Right atrium auricular region (tissue), 2 donors: ENCODE results near the gene KLK4. TPM values are rescaled to one million over a fixed set of nuclear protein-coding genes. Genes with fewer than 3 reads are reported as not detected.

ENCODE experiments used
- DNase-seq: peaks from one replicate; pipeline ENCODE4 v3.0.0-alpha.2; 2019; ENCODE audit warnings: low spot score
- H3K27ac ChIP-seq, 2 donors: fragments of 200-600 bp; sonication (generic); 1 replicate in 1 of 2; 2 replicates in 1 of 2; pipeline ENCODE4 v1.5.1; 2016 to 2019
- H3K27me3 ChIP-seq, 2 donors: fragments of 200-600 bp; sonication (generic); one replicate each; pipeline versions ENCODE4 v1.5.1 to v1.6.0; 2017 to 2019
- H3K36me3 ChIP-seq: fragments of 200-600 bp; sonication (generic); one replicate; pipeline ENCODE4 v1.5.1; 2016
- H3K4me1 ChIP-seq, 2 donors: fragments of 200-600 bp; sonication (generic); one replicate each; pipeline versions ENCODE4 v1.5.1 to v1.6.0; 2017 to 2019
- H3K4me3 ChIP-seq, 2 donors: fragments of 200-600 bp; sonication (generic); 1 replicate in 1 of 2; 2 replicates in 1 of 2; pipeline ENCODE4 v1.5.1; 2017 to 2019; ENCODE audit warnings: mild to moderate bottlenecking in 1 of 2, moderate library complexity in 1 of 2
- H3K9me3 ChIP-seq, 2 donors: fragments of 200-600 bp; sonication (generic); one replicate each; pipeline ENCODE4 v1.5.1; 2019
- CTCF ChIP-seq, 2 donors: fragments of 200-600 bp; sonication (generic); IDR thresholded peaks; one replicate each; pipeline ENCODE4 v1.5.1; 2019; ENCODE audit warnings: antibody characterized with exemption in 2 of 2
- total RNA-seq, 2 donors: library from RNA; depleted of rRNA; stranded (reverse); fragments of >200 nt; gene quantifications; one replicate each; pipeline ENCODE4 v1.1.0, GENCODE V29; 2016

Gene KLK4
- total RNA-seq, 2 donors from 2014 or later: not detected

DNA sequence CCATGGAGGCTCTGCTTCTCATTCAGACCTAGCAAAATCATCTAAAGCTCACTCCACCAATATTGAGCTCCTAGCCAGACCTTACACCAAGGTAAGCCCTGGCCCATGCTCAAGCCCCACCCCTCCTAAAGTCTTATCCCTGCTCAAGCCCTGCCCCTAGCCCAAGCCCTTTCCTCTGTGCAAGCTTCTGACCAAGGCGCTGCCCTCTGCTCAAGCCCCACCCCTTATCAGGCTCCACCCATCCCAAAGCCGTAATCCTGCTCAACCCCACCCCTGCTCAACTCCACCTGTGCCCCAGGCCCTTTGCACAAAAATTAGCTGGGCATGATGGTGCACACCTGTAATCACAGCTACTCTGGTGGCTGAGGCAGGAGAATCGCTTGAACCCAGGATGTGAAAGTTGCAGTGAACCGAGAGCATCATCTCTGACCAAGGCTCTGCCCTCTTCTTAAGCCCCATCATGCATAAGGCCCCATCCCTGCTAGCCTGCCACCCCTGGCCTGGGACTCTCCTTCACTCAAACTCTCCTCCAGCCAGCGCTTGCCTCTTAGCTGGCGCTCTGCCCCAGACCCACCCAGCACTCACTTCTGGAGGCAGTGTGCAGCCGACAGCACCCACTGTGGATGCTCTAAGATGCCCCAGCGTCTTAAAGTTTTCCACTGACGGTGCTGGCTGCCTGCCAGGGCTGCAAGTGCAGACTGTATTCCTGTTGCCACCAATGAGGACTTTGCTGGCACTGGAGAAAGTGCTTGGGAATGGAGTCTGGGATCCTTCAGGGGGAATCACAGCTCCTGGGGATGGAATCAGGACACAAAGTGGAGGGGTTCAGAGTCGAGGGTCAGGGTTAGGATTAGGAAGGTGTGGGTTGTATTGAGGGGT, 16.5 kb downstream of the KLK4 start:
- TF ChIP-seq CTCF (IDR thresholded peaks at IDR 0.05): no peak
- H3K27me3 ChIP-seq: no peaks in the 10 kb centered on the region

GRCh38 chr19:50893047-50893736, 18.0 kb downstream of the KLK4 start:
- no peak overlapping the region for H3K4me3 ChIP-seq
- no peaks in the 10 kb centered on the region for H3K36me3 ChIP-seq
- H3K27me3 ChIP-seq: no peaks in the 10 kb centered on the region
- no peaks in the 10 kb centered on the region for H3K9me3 ChIP-seq
- H3K4me1 ChIP-seq: no peaks in the 10 kb centered on the region
- TF ChIP-seq CTCF (IDR thresholded peaks at IDR 0.05): no peak
- no peak for DNase-seq
- H3K27ac ChIP-seq: no peak overlapping the region

More for the DNA sequence above, 16.5 kb downstream of the KLK4 start:
- H3K4me1 ChIP-seq: no peaks in the 10 kb centered on the region
- H3K27ac ChIP-seq: no peak overlapping the region
- no peaks in the 10 kb centered on the region for H3K9me3 ChIP-seq
- H3K4me3 ChIP-seq: no peak overlapping the region
- no peak for DNase-seq
- H3K36me3 ChIP-seq: no peaks in the 10 kb centered on the region

GRCh38 chr19:50891253-50891625, 20.0 kb downstream of the KLK4 start:
- Histone ChIP-seq H3K36me3 (no peaks in the 10 kb centered on the region), H3K27me3 (no peaks in the 10 kb centered on the region), H3K4me1 (no peaks in the 10 kb centered on the region), H3K27ac (no peak overlapping the region), H3K4me3 (no peak overlapping the region), H3K9me3 (no peaks in the 10 kb centered on the region)
- no peak for TF ChIP-seq CTCF (IDR thresholded peaks at IDR 0.05)
- DNase-seq: no peak

GRCh38 chr19:50890422-50891252, 20.6 kb downstream of the KLK4 start:
- H3K36me3 ChIP-seq: no peaks in the 10 kb centered on the region
- no peak overlapping the region for H3K27ac ChIP-seq
- no peak overlapping the region for H3K4me3 ChIP-seq
- H3K4me1 ChIP-seq: no peaks in the 10 kb centered on the region
- DNase-seq: no peak
- no peaks in the 10 kb centered on the region for H3K9me3 ChIP-seq
- H3K27me3 ChIP-seq: no peaks in the 10 kb centered on the region
- TF ChIP-seq CTCF (IDR thresholded peaks at IDR 0.05): no peak

GRCh38 chr19:50889638-50890037, 21.6 kb downstream of the KLK4 start:
- H3K36me3 ChIP-seq: no peaks in the 10 kb centered on the region

More at GRCh38 chr19:50889638-50890037, 21.6 kb downstream of the KLK4 start:
- no peaks in the 10 kb centered on the region for H3K27me3 ChIP-seq
- no peak for TF ChIP-seq CTCF (IDR thresholded peaks at IDR 0.05)
- DNase-seq: no peak
- H3K4me3 ChIP-seq: no peak overlapping the region
- H3K9me3 ChIP-seq: no peaks in the 10 kb centered on the region
- H3K27ac ChIP-seq: no peak overlapping the region
- no peaks in the 10 kb centered on the region for H3K4me1 ChIP-seq
